SU-DHL-6 (cell line): Measurements from ENCODE around the gene HOXA9.

Experiments used
- H2AFZ ChIP-seq: fragments of 200-600 bp; sonication (generic); 2 replicates; pipeline ENCODE4 v1.6.1; 2014; ENCODE audit warnings: low read depth, mild to moderate bottlenecking, moderate library complexity, mixed read lengths, antibody characterized with exemption, low read length; ENCODE audit not compliant: severe bottlenecking
- H3F3A ChIP-seq: fragments of 200-600 bp; shearing (Covaris generic); 2 replicates; pipeline ENCODE4 v1.6.0; 2016; ENCODE audit warnings: antibody characterized with exemption, mild to moderate bottlenecking; ENCODE audit not compliant: insufficient read depth
- H3K27ac ChIP-seq: fragments of 200-600 bp; sonication (generic); 2 replicates; pipeline ENCODE4 v1.5.1; 2016; ENCODE audit warnings: low read depth, mild to moderate bottlenecking, low read length, moderate library complexity, mixed read lengths
- H3K27me3 ChIP-seq: fragments of 200-600 bp; sonication (generic), shearing (Covaris generic); 2 replicates; pipeline ENCODE4 v1.6.0; 2014; ENCODE audit warnings: mild to moderate bottlenecking, low read length
- H3K36me3 ChIP-seq: fragments of 200-600 bp; sonication (generic); 2 replicates; pipeline ENCODE4 v1.6.1; 2014; ENCODE audit warnings: mild to moderate bottlenecking, low read length, mixed read lengths
- H3K4me2 ChIP-seq: fragments of 300-600, 200-600 bp; shearing (Covaris generic), sonication (generic); 2 replicates; pipeline ENCODE4 v1.6.0; 2014; ENCODE audit warnings: low read length, low read depth, mild to moderate bottlenecking; ENCODE audit not compliant: poor library complexity, severe bottlenecking
- H3K4me3 ChIP-seq: fragments of 200-600 bp; sonication (generic); 2 replicates; pipeline ENCODE4 v1.5.1; 2014; ENCODE audit warnings: antibody characterized with exemption, low read length, mild to moderate bottlenecking, mixed read lengths; ENCODE audit not compliant: insufficient read depth, poor library complexity, severe bottlenecking
- H3K79me2 ChIP-seq: fragments of 200-600 bp; sonication (generic); 2 replicates; pipeline ENCODE4 v1.6.1; 2014; ENCODE audit warnings: mild to moderate bottlenecking, low read length, moderate library complexity; ENCODE audit not compliant: insufficient read depth
- H3K9ac ChIP-seq: fragments of 200-600 bp; sonication (generic); 2 replicates; pipeline ENCODE4 v1.7.0; 2014; ENCODE audit warnings: mild to moderate bottlenecking, low read length
- H3K9me2 ChIP-seq: fragments of 200-600 bp; sonication (generic); replicated peaks from 2 replicates; pipeline ENCODE4 v1.6.1; 2014; ENCODE audit warnings: low read length; ENCODE audit not compliant: insufficient read depth
- H3K9me3 ChIP-seq: fragments of 200-600 bp; sonication (generic); 2 replicates; pipeline ENCODE4 v1.6.1; 2014; ENCODE audit warnings: low read length, mixed read lengths; ENCODE audit not compliant: insufficient read depth
- H4K20me1 ChIP-seq: fragments of 200-600 bp; sonication (generic); 2 replicates; pipeline ENCODE4 v1.6.1; 2014; ENCODE audit warnings: low read depth, mild to moderate bottlenecking, antibody characterized with exemption, low read length, moderate library complexity, mixed read lengths
- CTCF ChIP-seq: fragments of 200-600 bp; sonication (generic); IDR thresholded peaks from one replicate; pipeline ENCODE4 v1.5.1; 2017; ENCODE audit warnings: antibody characterized with exemption, mild to moderate bottlenecking, low read length, moderate library complexity; ENCODE audit not compliant: insufficient read depth, poor library complexity, severe bottlenecking
- EZH2phosphoT487 ChIP-seq: fragments of 200-600 bp; sonication (generic), shearing (Covaris generic); conservative IDR thresholded peaks from 2 replicates; pipeline ENCODE4 v1.6.1; 2018; ENCODE audit warnings: mild to moderate bottlenecking, antibody characterized with exemption, low read length, moderate library complexity, mixed read lengths

HOXA9 gene

GRCh38 chr7:27176962-27177794 is 11.8 kb upstream of the HOXA9 start:
- no peak overlapping the region for H3K4me2 ChIP-seq
- H4K20me1 ChIP-seq, result no peaks in the 10 kb centered on the region
- H3K9me3 ChIP-seq, result no peaks in the 10 kb centered on the region
- no peaks in the 10 kb centered on the region for H3K9me2 ChIP-seq
- no peak overlapping the region for H3K27ac ChIP-seq
- no peak overlapping the region for H3K9ac ChIP-seq
- H2AFZ ChIP-seq, result no peak overlapping the region
- no peaks in the 10 kb centered on the region for H3F3A ChIP-seq
- H3K27me3 ChIP-seq, result no peaks in the 10 kb centered on the region
- TF ChIP-seq CTCF, result no peak
- TF ChIP-seq EZH2phosphoT487, result no peak
- H3K36me3 ChIP-seq, result no peaks in the 10 kb centered on the region
- no peaks in the 10 kb centered on the region for H3K79me2 ChIP-seq
- no peak overlapping the region for H3K4me3 ChIP-seq

GRCh38 chr7:27176524-27176845 is 11.1 kb upstream of the HOXA9 start:
- no peaks in the 10 kb centered on the region for H3K27me3 ChIP-seq
- no peak overlapping the region for H3K4me3 ChIP-seq
- H3K9ac ChIP-seq, result no peak overlapping the region
- TF ChIP-seq CTCF (no peak), EZH2phosphoT487 (no peak)
- no peak overlapping the region for H2AFZ ChIP-seq
- no peaks in the 10 kb centered on the region for H3K79me2 ChIP-seq
- H3K9me3 ChIP-seq, result no peaks in the 10 kb centered on the region
- H3K36me3 ChIP-seq, result no peaks in the 10 kb centered on the region
- no peaks in the 10 kb centered on the region for H4K20me1 ChIP-seq
- H3F3A ChIP-seq, result no peaks in the 10 kb centered on the region
- no peak overlapping the region for H3K4me2 ChIP-seq
- no peaks in the 10 kb centered on the region for H3K9me2 ChIP-seq
- H3K27ac ChIP-seq, result no peak overlapping the region

- no peaks in the 10 kb centered on the region for H3K9me3 ChIP-seq
- H4K20me1 ChIP-seq, result no peaks in the 10 kb centered on the region
- TF ChIP-seq CTCF, result no peak
- no peak for TF ChIP-seq EZH2phosphoT487
- H3K9me2 ChIP-seq, result no peaks in the 10 kb centered on the region
- no peaks in the 10 kb centered on the region for H3K27me3 ChIP-seq
- H3K9ac ChIP-seq, result no peak overlapping the region
- no peak overlapping the region for H3K4me3 ChIP-seq
- H3K4me2 ChIP-seq, result no peak overlapping the region
- no peak overlapping the region for H2AFZ ChIP-seq
- H3K27ac ChIP-seq, result no peak overlapping the region
- H3F3A ChIP-seq, result no peaks in the 10 kb centered on the region
- H3K36me3 ChIP-seq, result no peaks in the 10 kb centered on the region
- H3K79me2 ChIP-seq, result no peaks in the 10 kb centered on the region
Measured at GRCh38 chr7:27175626-27176523, 10.5 kb upstream of the HOXA9 start.
